GM21367 (cell line): ENCODE measurements around the gene FUT7.

Experiments used
- ATAC-seq: cut with Tn5 transposase; IDR thresholded peaks from one replicate; pipeline ENCODE4 v1.9.1; 2021; ENCODE audit not compliant: unreplicated experiment

Gene FUT7, protein sequence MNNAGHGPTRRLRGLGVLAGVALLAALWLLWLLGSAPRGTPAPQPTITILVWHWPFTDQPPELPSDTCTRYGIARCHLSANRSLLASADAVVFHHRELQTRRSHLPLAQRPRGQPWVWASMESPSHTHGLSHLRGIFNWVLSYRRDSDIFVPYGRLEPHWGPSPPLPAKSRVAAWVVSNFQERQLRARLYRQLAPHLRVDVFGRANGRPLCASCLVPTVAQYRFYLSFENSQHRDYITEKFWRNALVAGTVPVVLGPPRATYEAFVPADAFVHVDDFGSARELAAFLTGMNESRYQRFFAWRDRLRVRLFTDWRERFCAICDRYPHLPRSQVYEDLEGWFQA

DNA sequence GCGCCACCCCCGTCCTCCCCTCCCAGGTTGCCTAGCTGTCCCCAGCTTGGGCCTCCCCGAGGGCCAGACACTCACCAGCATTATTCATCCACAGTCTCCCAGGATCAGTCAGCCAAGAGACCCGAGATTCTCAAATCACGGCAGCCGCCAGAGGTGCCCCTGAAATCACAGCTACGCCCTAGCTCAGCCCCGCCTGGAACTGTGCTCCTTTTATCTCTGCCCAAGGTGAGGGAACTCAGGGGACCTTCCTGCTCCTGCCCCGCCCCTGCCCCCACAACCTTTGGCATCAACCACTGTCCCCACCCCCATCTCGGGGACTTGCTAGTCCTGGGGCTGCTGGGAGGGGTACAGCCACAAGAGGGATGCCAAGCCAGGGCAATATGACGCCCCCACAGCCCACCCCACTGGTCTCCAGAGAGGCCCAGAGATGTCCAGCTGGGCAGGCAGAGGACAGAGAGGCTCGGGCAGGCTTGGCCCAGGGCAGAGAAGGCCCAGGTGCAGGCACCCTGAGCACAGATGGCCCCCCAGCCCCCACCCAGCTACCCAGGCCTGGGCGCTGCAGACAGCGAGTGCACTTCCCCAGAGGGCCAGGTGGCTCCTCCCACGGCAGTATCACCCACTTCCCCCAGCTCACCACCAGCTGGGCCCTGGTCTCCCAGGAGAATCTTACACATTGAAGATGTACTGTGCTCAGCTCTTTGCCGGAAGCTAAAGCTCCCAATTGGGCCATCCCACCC is at the start of gene FUT7:
Gene FUT7 (minus strand): TSS at position 185 of the 737 bp plus-strand sequence. CDS start 97 bp downstream, at position 88.
- no peak for ATAC-seq

DNA sequence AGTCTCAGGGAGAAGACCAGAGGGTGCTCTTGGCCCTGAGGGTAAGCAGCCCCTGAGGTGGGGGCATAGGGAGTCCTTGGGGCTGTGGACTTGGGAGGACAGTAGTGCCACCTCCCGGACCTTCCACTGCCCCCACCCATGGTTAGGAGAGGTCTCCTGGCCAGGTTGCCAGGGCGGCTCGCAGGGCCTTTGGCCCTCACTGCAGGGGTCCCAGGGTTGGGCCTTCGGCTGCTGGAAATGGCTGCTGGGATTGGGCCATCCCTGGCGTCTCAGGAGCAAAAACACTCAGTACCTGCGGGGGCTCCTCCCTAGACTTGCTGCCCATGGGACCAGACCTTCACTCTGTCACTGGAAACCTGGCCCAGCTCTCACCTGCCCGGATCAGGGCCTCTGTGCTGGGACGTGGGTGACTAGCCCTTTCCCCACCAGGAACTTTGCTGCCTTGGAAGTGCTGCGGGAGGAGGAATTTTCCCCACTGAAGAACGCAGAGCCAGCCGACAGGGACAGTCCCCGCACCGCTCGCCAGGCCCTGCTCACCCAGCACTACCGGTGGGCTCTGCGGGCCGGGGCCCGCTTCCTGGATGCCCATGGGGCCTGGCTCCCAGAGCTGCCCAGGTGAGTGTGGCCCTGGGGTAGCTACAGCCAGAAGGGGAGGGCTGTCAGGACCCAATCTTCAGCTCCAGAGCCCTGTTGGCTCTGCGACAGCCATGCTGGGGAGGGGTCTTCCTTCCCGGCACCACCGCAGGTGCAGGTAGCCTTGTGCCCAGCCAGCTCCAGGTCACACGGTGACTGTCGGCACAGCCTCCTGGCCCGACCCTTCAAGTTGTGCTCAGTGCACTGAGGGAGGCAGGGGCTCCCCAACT is 48.6 kb upstream of the FUT7 start:
- ATAC-seq, result no peak

GRCh38 chr9:137079401-137079787 is 47.5 kb upstream of the FUT7 start:
- ATAC-seq, result no peak

- ATAC-seq, result no peak
Measured at GRCh38 chr9:137078701-137079400, 47.0 kb upstream of the FUT7 start.

- ATAC-seq, result no peak
Measured at GRCh38 chr9:137077758-137078693, 46.1 kb upstream of the FUT7 start.

- ATAC-seq, result no peak
Measured at GRCh38 chr9:137077010-137077747, 45.3 kb upstream of the FUT7 start, which contains the start of gene UAP1L1. UAP1L1 (plus strand) TSS chr9:137077517; CDS start chr9:137077533, 16 bp downstream.

DNA sequence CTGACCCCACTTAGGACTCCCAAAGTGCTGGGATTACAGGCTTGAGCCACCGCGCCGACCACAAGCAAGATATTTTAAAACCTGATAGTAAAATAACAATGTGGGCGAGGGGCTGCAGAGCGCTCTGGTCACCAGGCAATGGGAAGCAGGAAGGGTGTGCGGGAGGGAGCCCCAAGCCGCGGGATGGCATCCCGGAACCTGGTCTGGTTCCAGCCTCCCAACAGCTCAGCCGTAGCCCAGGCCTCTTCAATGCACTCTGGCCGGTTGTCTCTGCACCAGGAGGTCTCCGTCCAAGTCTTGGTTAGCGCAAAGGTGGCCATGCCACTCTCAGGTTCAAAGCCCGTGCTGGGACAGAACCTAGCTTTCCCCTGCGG is 44.7 kb upstream of the FUT7 start:
- ATAC-seq, result no peak

DNA sequence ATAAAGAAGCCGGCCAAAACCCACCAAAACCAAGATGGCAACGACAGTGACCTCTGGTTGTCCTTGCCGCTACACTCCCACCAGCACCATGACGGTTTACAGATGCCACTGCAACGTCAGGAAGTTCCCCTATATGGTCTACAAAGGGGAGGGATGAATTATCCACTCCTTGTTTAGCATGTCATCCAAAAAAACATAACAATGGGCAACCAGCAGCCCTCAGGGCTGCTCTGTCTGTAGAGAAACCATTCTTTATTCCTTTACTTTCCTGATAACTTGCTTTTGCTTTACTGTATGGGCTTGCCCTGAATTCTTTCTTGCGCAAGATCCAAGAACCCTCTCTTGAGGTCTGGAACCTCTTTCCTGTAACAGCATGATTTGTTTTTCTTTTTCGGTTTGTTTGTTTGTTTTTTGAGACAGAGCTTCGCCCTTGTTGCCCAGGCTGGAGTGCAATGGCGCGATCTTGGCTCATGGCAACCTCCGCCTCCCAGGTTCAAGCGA is 43.4 kb upstream of the FUT7 start:
- ATAC-seq, result no peak

GRCh38 chr9:137074657-137075274 is 42.9 kb upstream of the FUT7 start:
- ATAC-seq, result no peak

DNA sequence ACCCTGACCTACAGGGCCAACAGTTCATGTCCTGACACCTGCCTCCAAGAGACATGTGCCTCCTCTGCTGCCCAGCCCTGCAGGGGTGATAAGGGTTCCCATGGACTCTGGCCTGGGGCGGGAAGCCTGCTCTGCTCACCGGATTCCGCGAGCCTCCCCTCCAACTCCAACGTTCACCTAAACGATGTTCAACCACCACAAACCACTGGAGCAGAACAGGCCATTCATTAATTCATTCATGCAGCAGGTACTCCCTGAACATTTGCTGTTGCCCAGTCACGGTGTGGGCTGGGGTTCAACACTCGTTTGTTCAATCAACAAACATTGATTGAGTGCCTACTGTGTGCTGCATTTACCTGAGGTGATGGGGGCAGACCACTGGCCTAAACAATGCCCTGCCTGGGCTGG is 42.1 kb upstream of the FUT7 start:
- no peak for ATAC-seq

GRCh38 chr9:137071282-137071681 is 39.4 kb upstream of the FUT7 start:
- ATAC-seq, result no peak

DNA sequence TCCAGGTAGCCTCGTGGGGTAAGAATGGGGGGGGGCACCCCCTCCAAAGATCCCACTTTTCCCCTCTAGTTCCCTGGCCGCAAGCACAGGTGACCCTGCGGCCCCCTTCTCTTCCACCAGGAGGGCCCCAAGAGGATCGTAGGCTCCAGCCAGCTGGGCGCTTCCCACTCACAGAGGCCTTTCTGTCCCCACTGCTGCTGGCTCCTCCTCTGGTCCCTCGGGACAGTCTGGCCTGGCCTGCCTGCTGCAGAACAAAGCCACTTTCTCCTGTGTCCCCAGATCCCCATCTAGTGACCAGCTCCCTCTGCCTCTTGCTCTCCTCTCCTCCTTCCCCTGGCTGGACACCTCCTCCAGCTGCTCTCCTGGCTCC is 39.0 kb upstream of the FUT7 start:
- ATAC-seq, result no peak

GRCh38 chr9:137070201-137070905 is 38.5 kb upstream of the FUT7 start, which contains the start of gene SAPCD2:
SAPCD2 (minus strand) TSS chr9:137070557; CDS start chr9:137070460, 97 bp downstream.
- peak; percentile 57 for ATAC-seq

- ATAC-seq, result peak; percentile 6
Measured at GRCh38 chr9:137069508-137070091, 37.7 kb upstream of the FUT7 start.

DNA sequence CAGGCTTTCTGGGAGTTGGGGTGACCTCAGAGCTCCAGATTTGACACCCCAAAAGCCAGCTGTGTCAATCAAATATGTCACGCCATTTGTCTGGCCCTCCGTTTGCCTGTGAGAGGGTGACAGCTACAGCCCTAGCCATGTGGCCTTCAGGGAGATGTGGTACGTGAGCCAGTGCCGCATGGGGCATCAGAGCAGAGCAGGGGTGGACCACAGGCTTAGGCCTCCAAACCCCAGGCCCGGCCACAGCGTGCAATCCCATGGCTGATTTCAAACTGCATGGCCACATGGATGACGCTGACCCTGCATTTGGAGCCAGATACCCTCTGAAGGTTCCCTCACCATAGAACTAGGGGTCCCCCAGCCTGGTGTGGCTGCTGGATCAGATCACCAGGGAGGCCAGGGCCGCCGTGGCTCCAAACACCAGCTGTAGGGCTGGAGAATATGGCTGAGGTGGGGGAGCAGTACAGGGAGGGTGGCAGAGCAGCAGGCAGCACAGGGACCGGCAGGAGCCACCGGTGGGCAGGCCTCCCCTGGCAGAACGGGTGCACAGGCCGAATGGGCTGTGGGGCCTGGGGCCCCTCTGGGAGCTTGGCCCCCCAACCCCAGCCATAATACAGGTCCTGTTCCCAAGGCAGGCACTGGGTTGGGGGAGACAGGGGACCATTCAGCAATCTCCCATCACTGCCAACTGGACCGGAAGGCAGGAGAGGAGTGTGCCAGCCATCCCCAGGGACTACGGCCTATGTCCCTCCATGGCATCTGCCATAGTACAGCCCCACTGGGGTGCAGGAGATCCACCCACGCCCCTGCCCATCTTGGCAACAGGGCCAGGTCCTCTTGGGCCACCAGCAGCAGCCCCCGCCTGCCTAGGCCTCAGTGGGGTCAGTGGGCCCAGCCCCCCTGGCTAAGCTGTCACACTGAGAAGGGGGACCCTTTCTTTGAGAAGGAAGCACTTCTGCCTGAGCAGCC is 36.9 kb upstream of the FUT7 start:
- ATAC-seq, result no peak

GRCh38 chr9:137067860-137068538 is 36.1 kb upstream of the FUT7 start:
- no peak for ATAC-seq
